Ascending aorta (tissue), 2 donors: ENCODE results near the gene IQGAP3. TPM values are rescaled to one million over a fixed set of nuclear protein-coding genes. Genes with fewer than 3 reads are reported as not detected.
A peak's percentile ranks its signal among the peaks of the same experiment; 100 is the strongest.

Experiments used
- DNase-seq, 2 donors: peaks; one replicate each; pipeline ENCODE4 v3.0.0-alpha.2; 2019; ENCODE audit warnings: low spot score in 2 of 2
- H3K27ac ChIP-seq, 2 donors: fragments of 200-600 bp; sonication (generic); one replicate each; pipeline ENCODE4 v1.5.1; 2016 to 2017; ENCODE audit warnings: mild to moderate bottlenecking in 1 of 2
- H3K27me3 ChIP-seq: fragments of 200-600 bp; sonication (generic); one replicate; pipeline ENCODE4 v1.5.1; 2017
- H3K36me3 ChIP-seq, 2 donors: fragments of 200-600 bp; sonication (generic); one replicate each; pipeline ENCODE4 v1.5.1; 2016
- H3K4me1 ChIP-seq, 2 donors: fragments of 200-600 bp; sonication (generic); one replicate each; pipeline ENCODE4 v1.5.1; 2016 to 2017; ENCODE audit warnings: mild to moderate bottlenecking in 1 of 2
- H3K4me3 ChIP-seq, 2 donors: fragments of 200-600 bp; sonication (generic); one replicate each; pipeline ENCODE4 v1.5.1; 2016 to 2017; ENCODE audit warnings: mild to moderate bottlenecking in 1 of 2
- H3K9me3 ChIP-seq, 2 donors: fragments of 200-600 bp; sonication (generic); one replicate each; pipeline ENCODE4 v1.5.1; 2016
- intact Hi-C: fragments of 100-400 bp; cut with DNase I; formaldehyde crosslinking; loops from one replicate; pipeline ENCODE4 v1.15.1; 2023
- total RNA-seq: library from RNA; depleted of rRNA; stranded (reverse); fragments of >200 nt; gene quantifications from one replicate; pipeline ENCODE4 v1.1.0, GENCODE V29; 2016
- TF ChIP-seq, protein P1 (sequence below), 3 experiments: fragments of 200-600 bp in 2 of 3; fragments of 450-650 bp in 1 of 3; sonication (generic) in 2 of 3; IDR thresholded peaks; one replicate each; pipeline ENCODE4 v1.5.1; 2016 to 2019; ENCODE audit warnings: antibody characterized with exemption in 3 of 3, mild to moderate bottlenecking in 1 of 3, moderate library complexity in 1 of 3

The IQGAP3 gene
- total RNA-seq, 1 donor from 2014 or later, result not detected

DNA sequence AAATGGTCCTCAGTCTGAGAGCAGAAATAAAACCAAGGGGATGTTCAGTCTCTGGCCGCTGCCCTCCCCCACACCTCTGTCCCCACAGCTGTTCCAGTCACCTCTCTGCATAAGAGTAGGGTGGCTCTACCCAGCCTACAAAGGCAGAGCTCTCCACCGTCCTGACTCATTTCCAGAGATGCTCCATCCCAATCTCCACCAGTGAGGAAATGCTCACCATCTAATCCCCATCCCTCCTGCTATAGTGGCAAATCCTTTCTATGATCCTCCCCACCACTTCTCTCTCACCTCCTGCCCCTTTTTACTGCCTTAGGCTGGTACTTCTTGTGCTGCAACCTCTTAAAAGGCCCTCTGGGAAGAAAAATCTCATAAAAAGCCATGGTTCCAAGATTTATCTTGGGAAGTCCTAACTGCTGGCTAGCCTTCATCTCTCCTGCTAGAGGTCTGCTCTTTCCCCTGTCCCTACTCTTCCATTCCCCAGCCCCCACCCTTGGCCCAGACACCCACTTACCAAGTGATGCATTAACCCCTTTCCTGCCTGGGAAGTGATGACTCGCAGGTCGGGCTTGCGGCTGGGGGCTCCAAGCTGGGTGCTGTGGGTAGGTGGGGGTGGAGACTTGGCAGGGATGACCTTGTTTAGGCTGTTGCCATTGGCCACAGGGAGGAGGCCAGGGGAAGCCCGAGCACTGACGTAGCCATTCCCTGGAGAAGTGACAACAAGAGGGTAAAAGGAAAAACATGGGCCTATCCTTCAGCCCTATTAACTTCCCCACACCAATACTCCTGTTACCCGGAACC is 95.7 kb downstream of the IQGAP3 start:
- intact Hi-C loops, result no loop called here
- H3K36me3 ChIP-seq, result peaks cover 93 to 97% of the 10 kb centered on the region in 2 donors
- DNase-seq, result no peak
- H3K27ac ChIP-seq, result peak overlapping the region; percentile 86 to 87
- peak overlapping the region in 1 of 2 donors; percentile 7 for H3K4me3 ChIP-seq
- TF ChIP-seq, protein P1, sequence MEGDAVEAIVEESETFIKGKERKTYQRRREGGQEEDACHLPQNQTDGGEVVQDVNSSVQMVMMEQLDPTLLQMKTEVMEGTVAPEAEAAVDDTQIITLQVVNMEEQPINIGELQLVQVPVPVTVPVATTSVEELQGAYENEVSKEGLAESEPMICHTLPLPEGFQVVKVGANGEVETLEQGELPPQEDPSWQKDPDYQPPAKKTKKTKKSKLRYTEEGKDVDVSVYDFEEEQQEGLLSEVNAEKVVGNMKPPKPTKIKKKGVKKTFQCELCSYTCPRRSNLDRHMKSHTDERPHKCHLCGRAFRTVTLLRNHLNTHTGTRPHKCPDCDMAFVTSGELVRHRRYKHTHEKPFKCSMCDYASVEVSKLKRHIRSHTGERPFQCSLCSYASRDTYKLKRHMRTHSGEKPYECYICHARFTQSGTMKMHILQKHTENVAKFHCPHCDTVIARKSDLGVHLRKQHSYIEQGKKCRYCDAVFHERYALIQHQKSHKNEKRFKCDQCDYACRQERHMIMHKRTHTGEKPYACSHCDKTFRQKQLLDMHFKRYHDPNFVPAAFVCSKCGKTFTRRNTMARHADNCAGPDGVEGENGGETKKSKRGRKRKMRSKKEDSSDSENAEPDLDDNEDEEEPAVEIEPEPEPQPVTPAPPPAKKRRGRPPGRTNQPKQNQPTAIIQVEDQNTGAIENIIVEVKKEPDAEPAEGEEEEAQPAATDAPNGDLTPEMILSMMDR (IDR thresholded peaks at IDR 0.05), result no peak
- H3K4me1 ChIP-seq, result peaks cover 26 to 68% of the 10 kb centered on the region in 2 donors
- no peaks in the 10 kb centered on the region for H3K27me3 ChIP-seq
- no peaks in the 10 kb centered on the region for H3K9me3 ChIP-seq

DNA sequence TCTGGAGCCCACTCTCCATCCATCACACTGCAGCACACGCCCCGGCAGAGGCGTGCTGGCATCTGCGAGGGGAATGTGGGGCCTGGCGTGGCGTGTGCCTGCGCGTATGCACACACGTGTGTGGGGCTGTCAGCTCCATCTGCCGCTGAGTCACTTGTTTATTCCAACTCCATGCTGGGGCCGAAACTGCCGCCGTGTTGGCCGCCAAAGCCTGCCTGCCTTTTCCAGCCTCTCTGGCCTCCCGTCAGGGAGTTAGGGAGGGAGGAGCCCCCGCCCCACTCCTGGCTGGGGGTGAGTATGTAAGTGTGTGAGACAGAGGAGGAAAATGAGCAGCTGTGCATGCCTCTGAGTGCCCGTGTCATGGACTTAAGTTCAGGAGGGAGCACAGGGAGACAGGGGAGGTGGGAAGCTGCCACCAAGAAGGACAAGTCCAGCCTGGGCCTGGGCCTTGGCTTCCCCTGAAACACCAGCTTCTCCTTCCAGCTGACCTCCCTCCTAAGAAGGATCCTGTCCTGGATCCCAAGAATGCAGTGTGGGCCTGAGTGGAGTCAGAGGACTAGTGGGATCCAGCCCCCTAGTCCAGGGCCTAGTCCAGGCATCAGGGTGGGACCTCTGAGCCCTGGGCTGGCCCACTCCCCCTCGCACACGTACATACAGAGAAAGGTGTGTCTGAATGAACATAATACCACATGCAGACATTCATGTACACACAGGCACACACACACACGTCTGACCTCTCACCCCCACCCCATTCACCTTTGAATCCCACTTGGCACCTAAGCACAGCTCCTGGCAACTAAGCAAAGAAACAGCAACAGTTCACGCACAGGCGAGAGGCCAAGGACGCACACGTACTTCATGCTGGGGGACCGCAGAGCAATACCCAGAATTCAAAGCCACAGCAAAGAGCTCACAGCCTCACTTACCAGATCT is 96.5 kb downstream of the IQGAP3 start:
- H3K27ac ChIP-seq, result peak overlapping the region; percentile 86 to 87
- TF ChIP-seq, protein P1 (IDR thresholded peaks at IDR 0.05), result no peak
- intact Hi-C loops, result loop anchor here (1.0 kb wide), 1 partner anchor 19 kb away; no protein-coding TSS in a partner anchor
- peaks cover 91 to 93% of the 10 kb centered on the region in 2 donors for H3K36me3 ChIP-seq
- H3K9me3 ChIP-seq, result no peaks in the 10 kb centered on the region
- H3K4me1 ChIP-seq, result peaks cover 31 to 68% of the 10 kb centered on the region in 2 donors
- DNase-seq, result peak; percentile 77 to 95
- no peaks in the 10 kb centered on the region for H3K27me3 ChIP-seq
- no peak overlapping the region for H3K4me3 ChIP-seq

Other genes starting within 250 kb of the IQGAP3 start
- gene CCT3, start 234.3 kb downstream of the IQGAP3 start, total RNA-seq, result 109 TPM
- gene TSACC, start 234.0 kb downstream of the IQGAP3 start, total RNA-seq, result not detected
- not detected for gene RHBG, start 203.4 kb downstream of the IQGAP3 start, total RNA-seq
- gene MEF2D, start 71.8 kb downstream of the IQGAP3 start, total RNA-seq, result 106 TPM
- gene TTC24, start 7.2 kb upstream of the IQGAP3 start, total RNA-seq, result not detected
- gene NAXE, start 19.2 kb upstream of the IQGAP3 start, total RNA-seq, result 85.3 TPM
- 29.4 TPM for gene GPATCH4, start 28.9 kb upstream of the IQGAP3 start, total RNA-seq
- gene HAPLN2, start 46.9 kb upstream of the IQGAP3 start, total RNA-seq, result 1.4 TPM
- gene BCAN, start 69.6 kb upstream of the IQGAP3 start, total RNA-seq, result not detected
- gene NES, start 104.8 kb upstream of the IQGAP3 start, total RNA-seq, result 74.1 TPM
- not detected for gene CRABP2, start 133.0 kb upstream of the IQGAP3 start, total RNA-seq
- gene METTL25B, start 155.9 kb upstream of the IQGAP3 start, total RNA-seq, result 9.9 TPM
- gene ISG20L2, start 156.2 kb upstream of the IQGAP3 start, total RNA-seq, result 7.8 TPM
- 17.0 TPM for gene MRPL24, start 168.5 kb upstream of the IQGAP3 start, total RNA-seq
- gene HDGF, start 179.1 kb upstream of the IQGAP3 start, total RNA-seq, result 153 TPM
- gene PRCC, start 195.0 kb upstream of the IQGAP3 start, total RNA-seq, result 16.3 TPM
- gene SH2D2A, start 244.3 kb upstream of the IQGAP3 start, total RNA-seq, result not detected